HG03565 (cell line): ENCODE measurements around the gene NGFR.

Source experiments
- ATAC-seq: cut with Tn5 transposase; IDR thresholded peaks from one replicate; pipeline ENCODE4 v1.9.1; 2021; ENCODE audit warnings: mild to moderate bottlenecking, moderate library complexity; ENCODE audit not compliant: unreplicated experiment

The NGFR gene

DNA sequence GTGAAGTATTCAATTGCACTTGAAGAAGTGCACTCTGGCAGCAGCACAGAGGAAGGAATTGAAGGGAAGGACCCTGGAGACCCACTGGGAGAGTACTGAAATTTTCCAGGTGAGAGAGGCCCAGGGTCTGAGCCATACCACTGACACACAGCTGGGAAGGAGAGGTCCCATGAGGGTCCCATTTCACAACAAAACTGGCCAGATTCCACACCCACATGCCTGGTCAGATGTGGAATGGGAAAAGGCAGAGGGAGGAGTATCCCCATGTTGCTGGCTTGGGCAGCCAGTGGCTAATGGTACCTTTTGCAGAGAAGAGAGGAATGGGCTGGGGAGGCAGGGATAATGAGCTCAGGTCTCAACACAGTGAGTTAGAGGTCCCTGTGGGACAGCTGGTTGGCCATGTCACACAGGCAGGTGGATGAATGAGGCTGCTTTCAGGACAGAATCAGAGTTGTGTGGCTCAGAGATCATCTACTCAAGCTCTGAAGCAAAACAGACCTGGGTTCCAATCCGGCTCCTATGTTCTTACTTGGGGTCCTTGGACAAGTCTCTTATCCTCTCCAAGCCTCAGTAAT is 26.2 kb upstream of the NGFR start:
- no peak for ATAC-seq

DNA sequence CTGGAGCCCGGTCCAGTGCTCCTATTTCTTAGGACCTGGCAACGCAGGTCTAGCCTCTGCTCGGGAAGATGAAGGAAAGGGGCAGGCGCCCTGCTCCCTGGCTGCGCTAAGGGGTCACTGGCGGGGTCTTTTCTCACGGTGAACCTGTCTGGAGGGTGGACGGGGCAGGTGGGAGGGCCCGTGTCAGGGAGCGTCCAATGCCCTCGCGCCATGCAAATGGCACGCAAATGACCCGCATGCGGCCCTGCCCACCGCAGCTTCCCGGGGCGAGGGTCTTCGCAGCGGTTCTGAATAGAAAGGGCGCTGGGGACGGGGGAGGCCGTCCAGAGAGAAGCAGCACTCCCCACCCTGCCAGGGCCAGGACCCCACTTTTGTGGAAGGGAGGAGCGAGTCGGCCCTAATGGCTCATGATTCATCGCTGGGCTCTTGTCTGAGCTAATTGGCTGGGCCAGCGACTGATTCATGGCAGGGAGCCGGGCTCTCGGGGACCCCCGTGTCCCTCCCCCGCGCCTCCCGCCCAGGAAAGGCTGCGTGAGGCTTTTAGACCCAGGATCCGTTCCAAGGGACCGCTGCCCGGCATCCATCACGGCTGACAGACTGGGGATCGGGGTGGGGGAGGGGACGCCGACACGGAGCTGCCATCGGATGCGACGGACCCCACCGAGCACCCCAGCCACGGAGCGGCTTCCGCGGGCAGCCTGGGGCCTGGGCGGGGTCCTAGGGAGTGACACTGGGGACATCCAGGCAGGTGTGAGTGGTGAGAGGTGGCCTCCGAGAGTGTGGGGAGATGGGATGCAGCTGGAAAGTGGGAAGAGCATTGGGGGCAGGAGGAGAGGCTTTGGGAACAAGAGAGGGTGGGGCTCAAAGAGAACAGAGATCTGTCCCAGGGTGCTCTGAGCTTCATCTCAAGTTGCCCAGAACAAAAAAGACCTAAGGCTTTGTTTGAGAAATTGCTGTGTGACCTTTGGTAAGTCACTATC is 25.0 kb upstream of the NGFR start:
- no peak for ATAC-seq

DNA sequence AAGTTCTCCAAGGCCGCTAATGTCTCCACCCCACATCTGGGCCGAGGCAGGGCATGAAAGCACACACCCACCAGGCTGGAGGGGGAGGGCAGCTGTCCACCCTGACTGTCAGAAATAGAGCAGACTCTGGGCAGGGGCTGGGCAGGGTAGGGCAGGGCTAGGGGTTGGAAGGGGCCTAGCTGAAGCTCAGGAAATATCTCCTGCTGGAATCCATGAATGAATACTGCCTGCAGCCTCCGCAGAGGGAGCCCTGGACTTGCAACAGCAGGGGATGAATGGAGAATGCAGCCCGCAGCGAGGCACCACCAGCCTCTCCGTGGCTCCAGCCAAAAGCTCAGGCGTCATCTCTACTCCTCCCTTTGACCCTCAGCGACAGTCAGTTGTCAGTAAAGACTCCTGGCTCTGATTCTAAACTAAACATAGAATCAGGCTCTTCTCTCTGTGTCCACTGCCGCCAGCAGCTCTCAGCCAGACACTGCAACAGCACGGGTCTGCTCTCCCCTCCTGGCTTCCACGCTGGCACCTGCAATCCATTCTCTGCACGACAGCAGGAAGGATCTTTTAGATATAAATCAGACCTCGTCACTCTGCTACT is 23.9 kb upstream of the NGFR start:
- ATAC-seq: no peak

DNA sequence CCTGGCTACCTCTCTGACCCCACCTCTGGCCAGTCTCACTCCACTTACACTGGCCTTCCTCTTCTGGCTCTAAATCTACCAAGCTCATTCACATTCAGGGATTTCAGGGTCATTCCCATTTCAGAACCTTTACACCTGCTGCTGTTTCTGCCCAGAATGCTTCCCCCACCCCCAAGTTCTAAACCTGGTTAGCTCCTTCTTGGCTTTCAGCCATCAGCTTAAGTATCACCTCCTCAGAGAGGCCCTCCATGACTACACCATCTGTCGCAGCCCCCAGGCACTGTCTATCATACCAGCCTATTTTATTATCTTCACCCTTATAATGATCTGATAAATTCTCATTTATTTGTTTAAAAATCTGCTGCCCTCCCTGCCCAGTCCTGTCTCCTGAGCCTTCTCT is 23.3 kb upstream of the NGFR start:
- no peak for ATAC-seq

- no peak for ATAC-seq
Observed at GRCh38 chr17:49472527-49472926, 22.6 kb upstream of the NGFR start.

DNA sequence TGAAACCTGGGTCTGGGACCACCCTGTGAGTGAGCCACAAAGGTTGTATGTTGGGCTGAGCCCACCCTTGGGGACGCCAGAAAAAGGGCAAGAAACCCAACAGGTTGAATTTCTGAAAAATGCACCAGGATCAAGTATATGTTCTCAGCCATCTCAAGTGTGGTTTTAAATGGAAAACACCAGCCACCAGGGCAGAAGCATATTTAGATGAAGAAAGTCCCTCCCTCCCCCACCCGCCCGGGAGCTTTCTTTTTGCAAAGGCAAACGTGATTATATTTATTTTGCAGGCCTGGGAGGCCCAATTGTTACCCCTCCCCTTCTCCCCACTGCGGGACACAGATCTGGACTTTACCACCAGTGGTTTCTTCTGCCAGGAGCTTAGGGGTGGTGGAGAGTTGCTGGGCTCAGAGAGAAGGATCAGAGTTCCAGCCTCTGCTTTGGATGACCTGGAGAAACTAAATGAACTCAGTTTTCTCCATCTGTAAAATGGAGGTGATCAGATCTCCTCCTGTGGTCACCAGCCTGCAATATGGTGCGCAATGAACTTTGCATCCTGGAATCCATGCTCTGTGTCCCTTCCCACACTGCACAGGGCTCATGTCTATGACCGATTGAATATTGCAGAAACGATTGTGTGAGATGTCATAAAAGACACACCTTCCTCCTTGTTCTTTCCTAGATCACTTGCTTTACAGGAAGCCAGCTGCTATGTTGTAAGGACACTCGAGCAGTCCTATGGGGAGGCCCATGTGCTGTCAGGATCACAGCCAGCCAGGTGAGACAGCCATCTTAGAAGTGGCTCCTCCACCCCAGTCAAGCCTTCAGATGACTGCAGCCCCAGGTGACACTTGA is 21.0 kb upstream of the NGFR start:
- ATAC-seq: no peak

- ATAC-seq: no peak
Observed at GRCh38 chr17:49477709-49478108, 17.4 kb upstream of the NGFR start.

DNA sequence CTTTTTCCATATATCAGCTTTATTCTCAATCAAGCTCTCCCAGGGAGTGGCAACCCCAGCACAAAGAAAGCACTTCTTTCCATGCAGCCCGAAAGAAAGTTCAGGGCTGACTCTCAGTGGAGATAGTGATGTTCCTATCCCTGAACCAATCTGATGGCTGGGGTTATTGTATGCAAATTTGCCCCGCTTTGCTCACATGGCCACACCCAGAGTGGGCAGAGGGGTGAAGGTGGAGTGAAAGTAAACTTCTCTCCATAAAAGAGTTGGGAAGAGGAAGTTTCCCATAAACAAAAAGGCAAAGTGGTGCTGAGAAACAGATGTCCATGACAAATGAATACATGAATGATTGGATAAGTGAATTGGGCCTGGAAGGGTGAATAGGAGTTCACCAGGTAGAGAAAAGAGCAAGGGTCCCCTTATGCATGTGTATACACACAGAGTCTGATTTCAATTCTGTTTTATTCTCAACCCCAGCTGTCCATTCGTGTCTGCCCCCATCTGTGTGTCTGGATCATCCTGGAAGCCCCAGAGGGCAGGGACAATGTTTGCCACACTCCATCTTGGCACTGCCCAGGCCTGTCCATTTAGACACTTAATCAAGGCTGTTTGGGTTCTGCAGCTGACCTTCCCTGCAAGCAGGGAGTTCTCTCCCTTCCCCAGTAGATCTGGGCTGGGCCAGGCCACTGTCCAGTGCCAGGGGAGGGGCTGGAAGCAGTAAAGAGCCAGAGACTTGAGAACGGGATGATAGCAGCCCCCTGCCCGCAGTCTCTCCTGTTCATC is 14.1 kb upstream of the NGFR start:
- ATAC-seq: no peak

DNA sequence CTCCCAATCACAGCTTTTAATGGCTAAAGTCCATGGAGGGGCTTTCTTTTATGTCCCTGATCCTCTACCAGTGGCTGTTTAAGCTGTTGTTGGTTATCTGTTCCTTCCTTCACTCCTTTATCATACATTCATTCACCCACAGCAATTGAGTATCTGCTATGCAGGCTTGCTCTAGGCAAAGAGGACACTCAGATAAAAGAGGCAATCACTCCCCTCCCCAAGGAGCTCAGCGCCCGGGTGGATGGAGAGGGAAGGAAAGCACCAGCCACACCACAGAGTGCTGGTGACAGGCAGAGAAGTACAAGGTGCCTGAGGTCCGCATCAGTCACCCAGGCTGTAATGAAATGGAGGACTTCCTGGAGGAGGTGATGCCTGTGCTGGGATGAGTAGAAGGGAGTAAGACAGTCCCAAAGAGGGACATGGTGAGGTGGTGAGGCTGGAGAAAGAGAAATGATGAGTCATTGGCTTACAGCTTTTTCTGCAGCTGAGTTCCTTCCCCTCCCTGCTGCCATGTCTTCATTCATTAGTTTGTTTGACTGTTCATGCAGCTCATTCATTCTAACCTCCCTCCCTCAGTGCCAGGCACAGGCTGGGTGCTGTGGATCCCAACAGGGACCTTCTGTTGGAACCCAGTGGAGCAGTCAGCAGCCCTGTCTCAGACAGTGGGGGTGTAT is 12.8 kb upstream of the NGFR start:
- no peak for ATAC-seq

- no peak for ATAC-seq
Observed at GRCh38 chr17:49483599-49484509, 11.2 kb upstream of the NGFR start.

DNA sequence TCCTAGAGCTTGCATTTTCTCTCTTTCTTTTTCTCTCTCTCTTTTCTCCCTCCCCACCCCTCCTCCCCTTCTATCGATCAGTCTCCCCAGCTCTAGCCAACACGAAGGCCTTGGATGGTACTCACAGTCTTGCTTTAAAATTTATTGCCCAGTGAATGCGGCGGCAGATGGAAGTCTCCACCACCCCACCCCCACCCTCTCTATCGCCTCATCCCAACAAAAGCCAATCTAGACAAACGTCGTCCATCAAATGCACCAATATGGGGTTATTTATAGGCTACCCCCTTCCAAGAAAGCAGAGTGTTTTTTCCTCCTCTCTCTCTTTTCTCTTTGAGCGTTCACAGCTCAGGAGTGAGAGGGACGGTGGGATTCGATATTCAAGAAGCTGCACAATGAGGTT is 10.5 kb upstream of the NGFR start:
- ATAC-seq: no peak

- ATAC-seq: no peak
Observed at GRCh38 chr17:49486012-49486641, 9.0 kb upstream of the NGFR start.

DNA sequence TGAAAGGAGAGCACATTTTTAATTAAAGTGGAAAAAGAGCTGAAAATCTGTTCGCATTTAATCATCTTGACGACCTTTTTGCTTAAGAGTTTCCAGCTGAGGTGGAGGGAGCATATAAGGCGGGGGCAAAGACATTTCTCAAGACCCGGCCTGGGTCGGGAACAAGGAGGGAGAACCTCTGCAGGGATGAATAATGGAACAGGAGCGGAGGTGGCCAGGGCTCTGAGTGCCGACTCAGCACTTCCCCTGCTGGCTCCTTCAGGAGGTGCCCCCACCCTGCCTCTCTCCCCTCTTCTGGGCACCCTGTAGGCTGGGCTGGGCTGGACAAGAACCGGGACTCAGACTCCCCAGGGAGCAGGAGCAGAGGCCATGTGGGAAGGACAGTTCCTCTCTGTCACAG is 7.9 kb upstream of the NGFR start:
- no peak for ATAC-seq

DNA sequence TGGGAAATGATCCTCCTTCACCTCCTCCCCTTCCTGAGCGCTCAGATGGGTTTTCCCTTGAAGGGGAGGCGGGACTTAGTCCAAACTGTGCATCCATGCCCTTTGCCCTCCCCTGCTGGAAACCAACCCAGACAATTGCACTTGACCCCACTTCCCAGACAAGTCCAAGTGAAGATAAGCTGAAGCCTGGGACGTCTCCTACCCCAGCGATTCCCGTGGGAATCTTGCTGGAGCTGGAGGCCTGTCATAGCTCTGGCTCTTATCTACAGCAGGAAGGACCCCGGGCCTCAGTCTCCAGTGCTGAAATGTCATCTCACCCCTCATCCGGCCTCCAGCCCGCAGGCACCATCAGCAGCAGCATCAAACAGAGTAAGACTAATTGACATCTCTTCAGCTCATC is 6.5 kb upstream of the NGFR start:
- ATAC-seq: no peak

GRCh38 chr17:49489348-49489747 is 5.7 kb upstream of the NGFR start:
- no peak for ATAC-seq

GRCh38 chr17:49490276-49490675 is 4.8 kb upstream of the NGFR start:
- ATAC-seq: no peak

DNA sequence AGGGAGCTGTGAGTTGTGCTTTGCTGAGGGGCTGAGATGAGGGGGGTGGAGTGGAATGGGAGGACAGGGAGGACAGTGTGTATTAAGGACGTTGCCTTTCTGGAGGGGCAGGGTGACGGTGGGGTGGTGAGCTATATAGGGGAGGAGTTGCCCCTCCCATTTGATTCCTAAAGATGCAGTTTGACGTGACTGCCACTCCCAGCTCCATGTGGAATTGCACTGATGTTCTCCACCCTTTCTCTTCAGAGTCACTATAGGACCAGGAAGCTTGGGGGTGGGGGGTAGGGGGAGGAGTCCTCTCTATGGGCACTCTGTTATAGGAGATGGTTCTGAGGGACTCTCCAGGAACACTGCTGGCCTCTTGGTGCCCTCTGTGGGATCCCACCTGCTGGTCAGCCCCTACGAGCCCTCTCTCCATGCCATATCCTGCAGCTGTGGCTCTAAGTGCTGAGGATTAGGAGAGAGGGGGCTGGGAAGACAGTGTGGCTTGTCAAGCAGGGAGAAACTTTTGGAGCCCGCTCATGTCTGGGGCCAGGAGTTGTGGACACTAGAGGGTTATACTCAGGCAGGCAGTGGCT is 3.8 kb upstream of the NGFR start:
- ATAC-seq: no peak

- ATAC-seq: no peak
Observed at GRCh38 chr17:49494399-49494985, 601 bp upstream of the NGFR start.
